ENCODE data around the gene LUZP1.

Gene LUZP1

GRCh38 chr1:23152966-23153684, 15.5 kb downstream of the LUZP1 start:
- DNase-seq (ENCODE audit: low spot score) = no peak

GRCh38 chr1:23150742-23151141, 17.9 kb downstream of the LUZP1 start:
- DNase-seq (ENCODE audit: low spot score) = no peak

GRCh38 chr1:23150125-23150524, 18.5 kb downstream of the LUZP1 start:
- no peak for DNase-seq (ENCODE audit: low spot score)

- DNase-seq (ENCODE audit: low spot score) = no peak
Observed at GRCh38 chr1:23149114-23149513, 19.5 kb downstream of the LUZP1 start.

GRCh38 chr1:23148084-23148483, 20.6 kb downstream of the LUZP1 start:
- DNase-seq (ENCODE audit: low spot score) = peak; percentile 28

- DNase-seq (ENCODE audit: low spot score) = no peak
Observed at GRCh38 chr1:23140940-23141596, 27.6 kb downstream of the LUZP1 start.

GRCh38 chr1:23135268-23135667, 33.4 kb downstream of the LUZP1 start:
- DNase-seq (ENCODE audit: low spot score) = no peak

- no peak for DNase-seq (ENCODE audit: low spot score)
Observed at GRCh38 chr1:23134055-23134454, 34.6 kb downstream of the LUZP1 start.

- DNase-seq (ENCODE audit: low spot score) = no peak
Observed at GRCh38 chr1:23133587-23133986, 35.1 kb downstream of the LUZP1 start.

GRCh38 chr1:23132033-23132432, 36.6 kb downstream of the LUZP1 start:
- DNase-seq (ENCODE audit: low spot score) = no peak

GRCh38 chr1:23129846-23130245, 38.8 kb downstream of the LUZP1 start:
- DNase-seq (ENCODE audit: low spot score) = no peak

GRCh38 chr1:23126801-23127200, 41.9 kb downstream of the LUZP1 start:
- no peak for DNase-seq (ENCODE audit: low spot score)

GRCh38 chr1:23126200-23126599, 42.5 kb downstream of the LUZP1 start:
- DNase-seq (ENCODE audit: low spot score) = no peak

GRCh38 chr1:23125489-23125888, 43.2 kb downstream of the LUZP1 start:
- no peak for DNase-seq (ENCODE audit: low spot score)

- no peak for DNase-seq (ENCODE audit: low spot score)
Observed at GRCh38 chr1:23124259-23125026, 44.2 kb downstream of the LUZP1 start.

GRCh38 chr1:23123528-23123927, 45.1 kb downstream of the LUZP1 start:
- no peak for DNase-seq (ENCODE audit: low spot score)

- no peak for DNase-seq (ENCODE audit: low spot score)
Observed at GRCh38 chr1:23122796-23123195, 45.9 kb downstream of the LUZP1 start.

GRCh38 chr1:23122023-23122748, 46.5 kb downstream of the LUZP1 start:
- DNase-seq (ENCODE audit: low spot score) = no peak

- DNase-seq (ENCODE audit: low spot score) = no peak
Observed at GRCh38 chr1:23120383-23120782, 48.3 kb downstream of the LUZP1 start.

GRCh38 chr1:23118957-23119792, 49.5 kb downstream of the LUZP1 start:
- DNase-seq (ENCODE audit: low spot score) = peak; percentile 50

- DNase-seq (ENCODE audit: low spot score) = no peak
Observed at GRCh38 chr1:23118407-23118806, 50.2 kb downstream of the LUZP1 start.
